ENCODE measurements around the gene PLEKHG2. TPM values are rescaled to one million over a fixed set of nuclear protein-coding genes. Genes with fewer than 3 reads are reported as not detected.
A peak's percentile ranks its signal among the peaks of the same experiment; 100 is the strongest.

The PLEKHG2 gene
- total and polyA plus RNA-seq, 9 of the 15 experiments (the other 6 are each of a cell fraction or from before 2014, with no cell fraction given): 0.98 to 45.7 (median 9.8) TPM

GRCh38 chr19:39412100-39412866, at the start of gene PLEKHG2 (continued):
- TF ChIP-seq DIDO1 (tag; IDR thresholded peaks at IDR 0.05; ENCODE audit: low read depth) (no peak), CBFA2T2 (conservative IDR thresholded peaks at IDR 0.05) (peak; percentile 46), PCBP1 (IDR thresholded peaks at IDR 0.05; ENCODE audit: low read depth, low read length, poor library complexity, severe bottlenecking) (peak; percentile 80), SUPT5H (IDR thresholded peaks at IDR 0.05) (peak; percentile 68), CAMTA2 (CRISPR knock-in tag; conservative IDR thresholded peaks at IDR 0.05) (0 out of 2 replicates have a peak, but pooled peaks have one; percentile 59), ZC3H8 (IDR thresholded peaks at IDR 0.05) (no peak), ZNF77 (CRISPR knock-in tag; IDR thresholded peaks at IDR 0.05) (no peak), HMG20B (CRISPR knock-in tag; IDR thresholded peaks at IDR 0.05) (no peak), ARID3A (IDR thresholded peaks at IDR 0.05; ENCODE audit: borderline replicate concordance, low read depth, low read length) (peak; percentile 86), ZNF224 (CRISPR knock-in tag; IDR thresholded peaks at IDR 0.05) (no peak), FOXO4 (CRISPR knock-in tag; IDR thresholded peaks at IDR 0.05) (0 out of 2 replicates have a peak, but pooled peaks have one; percentile 56), NFE2 (IDR thresholded peaks at IDR 0.05; ENCODE audit: low read depth) (peak; percentile 19; the same call in 1 of the 2 replicates), KDM2B (CRISPR knock-in tag; IDR thresholded peaks at IDR 0.05) (0 out of 2 replicates have a peak, but pooled peaks have one; percentile 14), ZNF551 (CRISPR knock-in tag; IDR thresholded peaks at IDR 0.05) (no peak), MECOM (CRISPR knock-in tag; IDR thresholded peaks at IDR 0.05) (0 out of 2 replicates have a peak, but pooled peaks have one; percentile 38), TCF15 (CRISPR knock-in tag; IDR thresholded peaks at IDR 0.05) (no peak), YY1 (IDR thresholded peaks at IDR 0.05; ENCODE audit: borderline replicate concordance in 1 of 3, control insufficient read depth in 1 of 3, extremely low read depth in 1 of 3, insufficient read depth in 3 of 3, insufficient read length in 1 of 3, insufficient replicate concordance in 2 of 3, low read depth in 1 of 3, low read length in 2 of 3) (peak in 2 of 3 experiments; percentile 6 to 60), BACH1 (tag; IDR thresholded peaks at IDR 0.05) (peak; percentile 26; the same call in 1 of the 2 replicates)
- TF ChIP-seq, protein P1, sequence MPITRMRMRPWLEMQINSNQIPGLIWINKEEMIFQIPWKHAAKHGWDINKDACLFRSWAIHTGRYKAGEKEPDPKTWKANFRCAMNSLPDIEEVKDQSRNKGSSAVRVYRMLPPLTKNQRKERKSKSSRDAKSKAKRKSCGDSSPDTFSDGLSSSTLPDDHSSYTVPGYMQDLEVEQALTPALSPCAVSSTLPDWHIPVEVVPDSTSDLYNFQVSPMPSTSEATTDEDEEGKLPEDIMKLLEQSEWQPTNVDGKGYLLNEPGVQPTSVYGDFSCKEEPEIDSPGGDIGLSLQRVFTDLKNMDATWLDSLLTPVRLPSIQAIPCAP (CRISPR knock-in tag; IDR thresholded peaks at IDR 0.05; ENCODE audit: borderline replicate concordance): no peak
- TF ChIP-seq, protein P2, sequence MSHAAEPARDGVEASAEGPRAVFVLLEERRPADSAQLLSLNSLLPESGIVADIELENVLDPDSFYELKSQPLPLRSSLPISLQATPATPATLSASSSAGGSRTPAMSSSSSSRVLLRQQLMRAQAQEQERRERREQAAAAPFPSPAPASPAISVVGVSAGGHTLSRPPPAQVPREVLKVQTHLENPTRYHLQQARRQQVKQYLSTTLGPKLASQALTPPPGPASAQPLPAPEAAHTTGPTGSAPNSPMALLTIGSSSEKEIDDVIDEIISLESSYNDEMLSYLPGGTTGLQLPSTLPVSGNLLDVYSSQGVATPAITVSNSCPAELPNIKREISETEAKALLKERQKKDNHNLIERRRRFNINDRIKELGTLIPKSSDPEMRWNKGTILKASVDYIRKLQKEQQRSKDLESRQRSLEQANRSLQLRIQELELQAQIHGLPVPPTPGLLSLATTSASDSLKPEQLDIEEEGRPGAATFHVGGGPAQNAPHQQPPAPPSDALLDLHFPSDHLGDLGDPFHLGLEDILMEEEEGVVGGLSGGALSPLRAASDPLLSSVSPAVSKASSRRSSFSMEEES (CRISPR knock-in tag; IDR thresholded peaks at IDR 0.05): peak; percentile 97
- TF ChIP-seq, protein P3, sequence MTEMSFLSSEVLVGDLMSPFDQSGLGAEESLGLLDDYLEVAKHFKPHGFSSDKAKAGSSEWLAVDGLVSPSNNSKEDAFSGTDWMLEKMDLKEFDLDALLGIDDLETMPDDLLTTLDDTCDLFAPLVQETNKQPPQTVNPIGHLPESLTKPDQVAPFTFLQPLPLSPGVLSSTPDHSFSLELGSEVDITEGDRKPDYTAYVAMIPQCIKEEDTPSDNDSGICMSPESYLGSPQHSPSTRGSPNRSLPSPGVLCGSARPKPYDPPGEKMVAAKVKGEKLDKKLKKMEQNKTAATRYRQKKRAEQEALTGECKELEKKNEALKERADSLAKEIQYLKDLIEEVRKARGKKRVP (CRISPR knock-in tag; IDR thresholded peaks at IDR 0.05): no peak
